ENCODE measurements around the gene TEX44.

GRCh38 chr2:231546014-231546715 lies 46.5 kb upstream of the TEX44 start:
- TF ChIP-seq CTCF (IDR thresholded peaks at IDR 0.05), result no peak
- no peak for TF ChIP-seq POLR2AphosphoS5 (IDR thresholded peaks at IDR 0.05; ENCODE audit: low read depth, low read length)
